PFSK-1 (cell line): ENCODE measurements around the gene CDK10.

Source experiments
- FOXP2 ChIP-seq: optimal IDR thresholded peaks from 2 replicates; pipeline ENCODE3; 2011; ENCODE audit warnings: borderline replicate concordance, control low read depth, inconsistent platforms; ENCODE audit not compliant: insufficient read depth; ENCODE audit errors: extremely low read length, extremely low read depth
- POLR2AphosphoS5 ChIP-seq: IDR thresholded peaks from 2 replicates; pipeline ENCODE4 v1.6.1; 2012; ENCODE audit warnings: low read depth, mild to moderate bottlenecking, control low read depth, low read length, moderate library complexity
- SIN3A ChIP-seq: IDR thresholded peaks from 2 replicates; pipeline ENCODE4 v1.6.1; 2012; ENCODE audit warnings: mild to moderate bottlenecking, low read length, moderate library complexity, borderline replicate concordance; ENCODE audit not compliant: insufficient read depth
- TAF1 ChIP-seq: IDR thresholded peaks from 2 replicates; pipeline ENCODE4 v1.6.1; 2012; ENCODE audit warnings: low read length, control low read depth, borderline replicate concordance; ENCODE audit not compliant: insufficient read depth
- TF ChIP-seq, protein P1 (sequence below), 2 experiments: IDR thresholded peaks; 2 replicates each; pipeline versions ENCODE4 v1.6.1 to v1.8.0; 2011 to 2012; ENCODE audit warnings: low read depth in 2 of 2, low read length in 2 of 2, control low read depth in 1 of 2, inconsistent platforms in 1 of 2, mild to moderate bottlenecking in 1 of 2, moderate library complexity in 1 of 2; ENCODE audit not compliant: insufficient read depth in 1 of 2

CDK10 gene

GRCh38 chr16:89646270-89646669, 40.2 kb upstream of the CDK10 start:
- TF ChIP-seq FOXP2 (no peak), TAF1 (no peak), POLR2AphosphoS5 (no peak), SIN3A (no peak)
- TF ChIP-seq, protein P1, sequence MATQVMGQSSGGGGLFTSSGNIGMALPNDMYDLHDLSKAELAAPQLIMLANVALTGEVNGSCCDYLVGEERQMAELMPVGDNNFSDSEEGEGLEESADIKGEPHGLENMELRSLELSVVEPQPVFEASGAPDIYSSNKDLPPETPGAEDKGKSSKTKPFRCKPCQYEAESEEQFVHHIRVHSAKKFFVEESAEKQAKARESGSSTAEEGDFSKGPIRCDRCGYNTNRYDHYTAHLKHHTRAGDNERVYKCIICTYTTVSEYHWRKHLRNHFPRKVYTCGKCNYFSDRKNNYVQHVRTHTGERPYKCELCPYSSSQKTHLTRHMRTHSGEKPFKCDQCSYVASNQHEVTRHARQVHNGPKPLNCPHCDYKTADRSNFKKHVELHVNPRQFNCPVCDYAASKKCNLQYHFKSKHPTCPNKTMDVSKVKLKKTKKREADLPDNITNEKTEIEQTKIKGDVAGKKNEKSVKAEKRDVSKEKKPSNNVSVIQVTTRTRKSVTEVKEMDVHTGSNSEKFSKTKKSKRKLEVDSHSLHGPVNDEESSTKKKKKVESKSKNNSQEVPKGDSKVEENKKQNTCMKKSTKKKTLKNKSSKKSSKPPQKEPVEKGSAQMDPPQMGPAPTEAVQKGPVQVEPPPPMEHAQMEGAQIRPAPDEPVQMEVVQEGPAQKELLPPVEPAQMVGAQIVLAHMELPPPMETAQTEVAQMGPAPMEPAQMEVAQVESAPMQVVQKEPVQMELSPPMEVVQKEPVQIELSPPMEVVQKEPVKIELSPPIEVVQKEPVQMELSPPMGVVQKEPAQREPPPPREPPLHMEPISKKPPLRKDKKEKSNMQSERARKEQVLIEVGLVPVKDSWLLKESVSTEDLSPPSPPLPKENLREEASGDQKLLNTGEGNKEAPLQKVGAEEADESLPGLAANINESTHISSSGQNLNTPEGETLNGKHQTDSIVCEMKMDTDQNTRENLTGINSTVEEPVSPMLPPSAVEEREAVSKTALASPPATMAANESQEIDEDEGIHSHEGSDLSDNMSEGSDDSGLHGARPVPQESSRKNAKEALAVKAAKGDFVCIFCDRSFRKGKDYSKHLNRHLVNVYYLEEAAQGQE (IDR thresholded peaks at IDR 0.05; ENCODE audit: insufficient read depth in 1 of 2, low read depth in 2 of 2, low read length in 2 of 2) = no peak

- TF ChIP-seq SIN3A = no peak
- TF ChIP-seq TAF1 = no peak
Measured at GRCh38 chr16:89646906-89647305, 39.6 kb upstream of the CDK10 start.

- TF ChIP-seq SIN3A = no peak
- TF ChIP-seq POLR2AphosphoS5 = no peak
- TF ChIP-seq FOXP2 = no peak
Measured at GRCh38 chr16:89651584-89651983, 34.9 kb upstream of the CDK10 start.

DNA sequence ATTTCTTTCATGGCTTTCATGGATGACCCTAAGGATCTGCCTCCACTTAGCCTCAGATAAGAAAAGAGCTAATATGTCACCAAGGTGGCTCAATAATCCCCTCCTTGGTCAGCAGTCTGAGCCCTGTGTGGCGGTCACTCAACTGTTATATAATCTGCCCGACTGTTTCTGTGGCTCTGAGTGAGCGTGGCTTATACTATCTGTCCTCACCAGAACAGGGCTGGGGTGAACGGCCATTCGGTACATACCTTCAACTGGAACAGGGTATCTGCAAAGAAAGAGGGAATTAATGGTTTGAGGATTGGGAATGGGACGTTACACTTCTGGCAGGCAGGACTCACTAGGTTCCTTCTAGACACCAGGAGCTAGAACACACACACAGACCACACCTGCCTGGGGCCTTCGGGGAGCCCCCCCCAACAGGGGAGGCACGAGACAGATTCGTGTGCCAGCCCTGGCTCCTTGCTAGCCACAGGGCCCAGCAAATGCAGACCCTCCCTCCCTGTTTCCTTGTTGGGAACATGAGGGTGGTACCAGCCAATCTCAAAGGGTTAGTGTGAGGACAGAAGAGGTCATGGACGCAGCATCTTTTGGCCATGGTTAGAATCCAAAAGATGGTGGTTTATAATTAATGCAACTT, 32.7 kb upstream of the CDK10 start:
- no peak for TF ChIP-seq POLR2AphosphoS5
- TF ChIP-seq, protein P1 (IDR thresholded peaks at IDR 0.05; ENCODE audit: insufficient read depth in 1 of 2, low read depth in 2 of 2, low read length in 2 of 2) = no peak
- TF ChIP-seq SIN3A = no peak
- TF ChIP-seq TAF1 = no peak
- no peak for TF ChIP-seq FOXP2

DNA sequence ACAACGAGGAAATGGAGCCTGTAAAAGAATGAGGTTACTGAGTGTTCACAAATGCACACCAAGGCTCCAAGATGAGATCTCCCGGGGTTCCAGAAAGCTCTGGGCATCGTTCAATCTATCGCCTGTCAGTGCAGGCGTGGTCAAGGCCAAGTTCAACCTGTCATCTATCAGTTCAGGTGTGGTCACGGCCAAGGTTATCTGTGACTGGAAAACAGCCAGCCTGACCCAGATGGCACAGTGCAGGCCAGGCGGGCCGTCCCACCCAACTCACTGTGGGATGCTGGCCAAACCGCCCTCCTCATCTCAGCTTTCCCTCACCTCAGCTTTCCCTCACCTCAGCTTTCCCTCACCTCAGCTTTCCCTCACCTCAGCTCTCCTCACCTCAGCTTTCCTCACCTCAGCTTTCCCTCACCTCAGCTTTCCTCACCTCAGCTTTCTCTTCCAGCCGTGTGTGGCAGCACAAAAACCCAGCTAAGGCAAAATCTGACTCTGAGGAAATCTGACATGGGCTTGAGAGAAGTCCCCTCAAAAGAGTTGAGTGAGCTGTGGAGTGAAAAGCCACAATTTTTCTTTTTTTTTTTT, 31.3 kb upstream of the CDK10 start:
- TF ChIP-seq SIN3A (no peak), TAF1 (no peak), FOXP2 (no peak), POLR2AphosphoS5 (no peak)
- TF ChIP-seq, protein P1 (IDR thresholded peaks at IDR 0.05; ENCODE audit: insufficient read depth in 1 of 2, low read depth in 2 of 2, low read length in 2 of 2) = no peak

GRCh38 chr16:89656435-89657121, 29.9 kb upstream of the CDK10 start:
- TF ChIP-seq, protein P1 (IDR thresholded peaks at IDR 0.05; ENCODE audit: insufficient read depth in 1 of 2, low read depth in 2 of 2, low read length in 2 of 2) = no peak
- TF ChIP-seq FOXP2 = no peak
- no peak for TF ChIP-seq POLR2AphosphoS5
- TF ChIP-seq SIN3A = no peak
- no peak for TF ChIP-seq TAF1
